OCI-LY7 (cell line): ENCODE results near the gene SLC6A12. TPM values are rescaled to one million over a fixed set of nuclear protein-coding genes. Genes with fewer than 3 reads are reported as not detected.

Experiments used
- BruUV-seq: library from RNA; stranded (reverse); fragments of 400-500 nt; replicated peaks from 2 replicates; lab custom pipeline; 2021; lab: Mats Ljungman, UMichigan
- CTCF ChIA-PET: fragments of 300-600 bp; sonication (Branson Sonifier 250); formaldehyde crosslinking; loops from one replicate; lab custom pipeline; 2022; ENCODE audit warnings: antibody characterized with exemption; ENCODE audit not compliant: unreplicated experiment; lab: Charles Lee
- POLR2A ChIA-PET: fragments of 300-600 bp; sonication (Branson Sonifier 250); formaldehyde crosslinking; loops from one replicate; lab custom pipeline; 2022; ENCODE audit warnings: antibody characterized with exemption; lab: Charles Lee
- DNase-seq: peaks from one replicate; pipeline ENCODE4 v3.0.0-alpha.2; 2015; ENCODE audit warnings: low spot score
- H2AFZ ChIP-seq: fragments of 200-600 bp; sonication (generic), shearing (Covaris generic); 2 replicates; pipeline ENCODE4 v1.6.1; 2014; ENCODE audit warnings: mild to moderate bottlenecking, antibody characterized with exemption, low read length, moderate library complexity
- H3K27ac ChIP-seq: fragments of 200-600 bp; sonication (generic); 2 replicates; pipeline ENCODE4 v1.5.1; 2014; ENCODE audit warnings: mixed run types, low read depth, mild to moderate bottlenecking, moderate library complexity, low read length, inconsistent platforms; ENCODE audit not compliant: poor library complexity, severe bottlenecking
- H3K36me3 ChIP-seq: fragments of 200-600 bp; sonication (generic); 2 replicates; pipeline ENCODE4 v1.6.1; 2014; ENCODE audit warnings: mild to moderate bottlenecking, antibody characterized with exemption, low read length, moderate library complexity, mixed read lengths; ENCODE audit not compliant: insufficient read depth
- H3K4me1 ChIP-seq: fragments of 200-600 bp; sonication (generic); 2 replicates; pipeline ENCODE4 v1.5.1; 2014; ENCODE audit warnings: mild to moderate bottlenecking, low read length; ENCODE audit not compliant: insufficient read depth, poor library complexity, severe bottlenecking
- H3K4me2 ChIP-seq: fragments of 200-600 bp; sonication (generic); 2 replicates; pipeline ENCODE4 v1.6.1; 2014; ENCODE audit warnings: mild to moderate bottlenecking, low read length
- H3K4me3 ChIP-seq: fragments of 200-600 bp; sonication (generic); 2 replicates; pipeline ENCODE4 v1.5.1; 2014; ENCODE audit warnings: mild to moderate bottlenecking, low read depth, low read length; ENCODE audit not compliant: poor library complexity, severe bottlenecking
- H3K79me2 ChIP-seq: fragments of 200-600 bp; sonication (generic); 2 replicates; pipeline ENCODE4 v1.6.1; 2016; ENCODE audit warnings: low read depth, mild to moderate bottlenecking, low read length, moderate library complexity, mixed read lengths; ENCODE audit not compliant: insufficient read depth
- H3K9me2 ChIP-seq: fragments of 200-600 bp; sonication (generic); 2 replicates; pipeline ENCODE4 v1.6.1; 2016; ENCODE audit warnings: mild to moderate bottlenecking, low read length, mixed read lengths; ENCODE audit not compliant: insufficient read depth
- H3K9me3 ChIP-seq: fragments of 200-600 bp; sonication (generic); 2 replicates; pipeline ENCODE4 v1.6.1; 2014; ENCODE audit warnings: mild to moderate bottlenecking, mixed run types, low read length, mixed read lengths
- H4K20me1 ChIP-seq: fragments of 200-600 bp; sonication (generic); 2 replicates; pipeline ENCODE4 v1.6.1; 2014; ENCODE audit warnings: mild to moderate bottlenecking, antibody characterized with exemption, low read length, moderate library complexity, mixed read lengths; ENCODE audit not compliant: insufficient read depth
- EZH2phosphoT487 ChIP-seq: fragments of 200-600 bp; sonication (generic); IDR thresholded peaks from 2 replicates; pipeline ENCODE4 v1.6.1; 2018; ENCODE audit warnings: low read depth, borderline replicate concordance, mild to moderate bottlenecking, mixed run types, antibody characterized with exemption, low read length, moderate library complexity, mixed read lengths
- intact Hi-C: fragments of 100-400 bp; cut with micrococcal nuclease; formaldehyde crosslinking; loops from one replicate; pipeline ENCODE4 v1.10.0; 2022; ENCODE audit not compliant: unreplicated experiment
- total RNA-seq, 2 experiments: library from RNA; depleted of rRNA in 1 of 2; stranded (reverse); fragments of >200 nt in 1 of 2; shearing (Covaris generic) in 1 of 2; gene quantifications; 2 replicates each; pipeline ENCODE4 v1.2.3, GENCODE V29; 2014 to 2022
- TF ChIP-seq, protein P1 (sequence below): fragments of 200-600 bp; sonication (generic); conservative IDR thresholded peaks from 2 replicates; pipeline ENCODE4 v1.5.1; 2014; ENCODE audit warnings: mild to moderate bottlenecking, antibody characterized with exemption, low read length, moderate library complexity, mixed read lengths

SLC6A12 gene
- total RNA-seq, 2 experiments from 2014 or later = not detected

DNA sequence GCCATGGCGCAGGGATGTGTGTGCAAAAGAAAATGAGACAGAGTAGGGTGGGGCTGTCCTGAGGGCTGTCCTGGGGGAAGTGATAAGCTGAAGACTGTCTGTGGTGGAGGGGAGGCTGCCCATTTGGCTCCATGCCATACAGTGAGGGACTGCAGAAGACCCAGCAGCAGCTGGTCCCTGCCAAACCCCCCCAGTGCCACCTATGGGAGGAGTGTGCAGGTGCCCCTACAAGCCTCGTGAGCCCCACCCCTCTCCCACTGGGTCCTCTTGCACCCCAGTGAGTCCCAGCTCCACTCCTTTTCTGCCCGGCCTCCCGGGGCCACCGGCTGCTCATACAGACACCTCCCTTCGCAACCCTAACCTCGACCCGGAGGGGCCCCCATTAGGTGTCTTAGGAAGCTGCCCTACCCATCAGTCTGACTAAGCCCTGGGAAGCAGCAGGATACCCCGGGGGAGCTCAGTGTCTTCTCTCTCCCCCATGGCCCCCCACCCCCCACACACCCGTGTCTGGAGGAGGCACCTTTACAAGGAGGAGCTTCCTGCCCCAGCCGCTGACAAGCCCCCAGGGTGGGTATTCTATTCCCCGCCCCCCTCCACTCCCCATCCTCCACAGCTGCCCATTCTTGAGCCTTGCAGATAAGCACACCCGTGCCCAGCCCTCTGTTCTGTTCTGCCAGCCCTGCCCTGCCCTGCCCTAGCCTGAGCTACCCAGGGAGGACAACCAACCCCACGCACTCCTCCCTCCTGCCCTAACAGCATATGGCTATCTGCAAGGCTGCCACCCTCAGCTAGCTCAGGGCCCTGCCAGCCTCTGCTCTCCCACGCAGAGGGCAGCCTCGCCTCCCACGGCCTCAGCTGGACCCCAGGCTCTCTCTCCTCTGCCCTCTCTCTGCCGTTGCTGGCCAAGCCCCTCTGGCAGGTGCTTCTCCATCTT is 41.9 kb downstream of the SLC6A12 start:
- no peak for DNase-seq
- no peaks in the 10 kb centered on the region for H3K79me2 ChIP-seq
- POLR2A ChIA-PET = interaction anchor here (0.6 kb wide), 1 partner anchor 105 kb away, joined by 4 read pairs; no protein-coding TSS in a partner anchor
- no peaks in the 10 kb centered on the region for H3K9me3 ChIP-seq
- TF ChIP-seq, protein P1, sequence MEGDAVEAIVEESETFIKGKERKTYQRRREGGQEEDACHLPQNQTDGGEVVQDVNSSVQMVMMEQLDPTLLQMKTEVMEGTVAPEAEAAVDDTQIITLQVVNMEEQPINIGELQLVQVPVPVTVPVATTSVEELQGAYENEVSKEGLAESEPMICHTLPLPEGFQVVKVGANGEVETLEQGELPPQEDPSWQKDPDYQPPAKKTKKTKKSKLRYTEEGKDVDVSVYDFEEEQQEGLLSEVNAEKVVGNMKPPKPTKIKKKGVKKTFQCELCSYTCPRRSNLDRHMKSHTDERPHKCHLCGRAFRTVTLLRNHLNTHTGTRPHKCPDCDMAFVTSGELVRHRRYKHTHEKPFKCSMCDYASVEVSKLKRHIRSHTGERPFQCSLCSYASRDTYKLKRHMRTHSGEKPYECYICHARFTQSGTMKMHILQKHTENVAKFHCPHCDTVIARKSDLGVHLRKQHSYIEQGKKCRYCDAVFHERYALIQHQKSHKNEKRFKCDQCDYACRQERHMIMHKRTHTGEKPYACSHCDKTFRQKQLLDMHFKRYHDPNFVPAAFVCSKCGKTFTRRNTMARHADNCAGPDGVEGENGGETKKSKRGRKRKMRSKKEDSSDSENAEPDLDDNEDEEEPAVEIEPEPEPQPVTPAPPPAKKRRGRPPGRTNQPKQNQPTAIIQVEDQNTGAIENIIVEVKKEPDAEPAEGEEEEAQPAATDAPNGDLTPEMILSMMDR = no peak
- no peak for TF ChIP-seq EZH2phosphoT487
- H3K36me3 ChIP-seq = no peaks in the 10 kb centered on the region
- no peak overlapping the region for H3K27ac ChIP-seq
- H4K20me1 ChIP-seq = no peaks in the 10 kb centered on the region
- H2AFZ ChIP-seq = no peak overlapping the region
- BruUV-seq = no TSS peak
- no peaks in the 10 kb centered on the region for H3K9me2 ChIP-seq
- CTCF ChIA-PET = no interaction called here
- no peaks in the 10 kb centered on the region for H3K4me1 ChIP-seq
- H3K4me3 ChIP-seq = no peak overlapping the region
- H3K4me2 ChIP-seq = no peak overlapping the region
- intact Hi-C loops = no loop called here

DNA sequence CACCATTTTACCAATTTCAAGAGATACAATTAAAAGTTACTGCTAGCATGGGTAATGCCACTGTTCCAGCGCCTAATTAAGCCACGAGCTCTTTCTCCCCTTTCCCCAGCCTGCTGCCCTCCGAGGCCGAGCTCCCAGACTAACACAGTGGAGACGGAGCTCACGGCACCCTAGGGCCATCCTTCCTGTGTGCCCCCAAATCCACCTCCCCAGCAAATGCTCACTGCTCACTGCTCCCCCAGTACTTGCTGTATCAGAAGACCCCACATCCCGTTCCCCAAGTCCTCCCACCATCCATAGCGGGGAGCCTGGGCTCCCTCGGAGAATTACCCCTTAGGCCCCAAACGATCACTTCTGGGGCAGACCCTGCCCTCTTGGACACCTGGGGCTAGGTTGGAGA is 42.7 kb downstream of the SLC6A12 start:
- CTCF ChIA-PET = no interaction called here
- no TSS peak for BruUV-seq
- no peak for DNase-seq
- intact Hi-C loops = no loop called here
- POLR2A ChIA-PET = no interaction called here
- Histone ChIP-seq H3K9me2 (no peaks in the 10 kb centered on the region), H3K27ac (no peak overlapping the region), H3K79me2 (no peaks in the 10 kb centered on the region), H3K9me3 (no peaks in the 10 kb centered on the region), H3K4me3 (no peak overlapping the region), H3K4me2 (no peak overlapping the region), H2AFZ (no peak overlapping the region), H3K36me3 (no peaks in the 10 kb centered on the region), H4K20me1 (no peaks in the 10 kb centered on the region), H3K4me1 (peaks cover 3% of the 10 kb centered on the region)
- no peak for TF ChIP-seq EZH2phosphoT487
- TF ChIP-seq, protein P1 = no peak
